GM21529 (cell line): ENCODE data around the gene STK24.
A peak's percentile ranks its signal among the peaks of the same experiment; 100 is the strongest.

Source experiments
- ATAC-seq: cut with Tn5 transposase; IDR thresholded peaks from one replicate; pipeline ENCODE4 v1.9.1; 2021; ENCODE audit not compliant: unreplicated experiment

STK24 gene

GRCh38 chr13:98557937-98558792 lies 18.7 kb downstream of the STK24 start:
- no peak for ATAC-seq

- ATAC-seq, result no peak
Observed at GRCh38 chr13:98556968-98557631, 19.8 kb downstream of the STK24 start.

- ATAC-seq, result no peak
Observed at GRCh38 chr13:98556142-98556816, 20.6 kb downstream of the STK24 start.

GRCh38 chr13:98549728-98550317 lies 27.1 kb downstream of the STK24 start:
- peak; percentile 80 for ATAC-seq

DNA sequence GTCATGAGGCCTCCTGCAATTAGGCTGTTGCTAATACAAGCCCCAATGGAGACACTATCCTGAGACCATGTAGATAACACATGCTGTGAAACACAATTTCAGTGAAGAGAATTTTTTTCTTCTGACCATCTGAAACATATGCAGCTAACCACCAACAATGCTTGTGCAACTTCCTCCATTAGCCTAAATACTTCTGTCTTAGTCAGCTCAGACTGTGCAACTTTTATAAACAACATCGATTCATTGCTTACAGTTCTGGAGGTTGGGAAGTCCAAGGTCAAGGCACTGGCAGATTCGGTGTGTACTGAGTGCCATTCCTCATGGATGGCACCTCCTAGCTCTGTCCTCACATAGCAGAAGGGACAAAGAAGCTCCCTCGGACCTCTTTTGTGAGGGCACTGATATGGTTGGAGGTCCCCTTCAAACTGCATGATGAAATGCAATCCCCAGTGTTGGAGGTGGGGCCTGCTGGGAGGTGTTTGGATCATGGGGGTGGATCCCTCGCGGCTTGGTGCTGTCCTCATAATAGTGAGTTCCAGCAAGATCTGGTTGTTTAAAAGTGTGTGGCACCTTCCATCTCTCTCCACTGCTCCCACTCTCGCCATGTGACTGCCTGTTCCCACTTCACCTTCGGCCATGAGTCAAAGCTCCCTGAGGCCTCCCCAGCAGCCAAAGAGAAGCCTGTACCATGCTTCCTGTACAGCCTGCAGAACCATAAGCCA lies 27.7 kb downstream of the STK24 start:
- no peak for ATAC-seq

GRCh38 chr13:98548230-98548629 lies 28.7 kb downstream of the STK24 start:
- no peak for ATAC-seq

DNA sequence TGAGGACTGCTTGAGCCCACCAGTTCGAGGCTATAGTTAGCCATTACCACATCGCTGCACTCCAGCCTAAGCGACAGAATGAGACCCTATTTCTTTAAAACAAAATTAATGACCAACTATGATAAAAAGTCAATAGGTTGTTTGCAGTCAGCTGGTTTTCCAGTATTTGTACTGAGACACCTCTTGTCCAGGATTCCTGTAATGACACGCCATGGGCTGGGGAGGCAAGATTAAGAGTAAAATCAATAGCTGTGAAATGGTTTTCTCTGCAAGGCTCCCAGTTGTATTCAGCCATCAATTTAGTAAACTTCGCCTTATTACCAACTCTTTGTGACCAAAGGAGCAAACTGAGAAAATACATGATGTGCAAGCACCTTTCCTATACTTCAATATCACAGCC lies 29.5 kb downstream of the STK24 start:
- ATAC-seq, result no peak

GRCh38 chr13:98546402-98546801 lies 30.5 kb downstream of the STK24 start:
- ATAC-seq, result no peak

- ATAC-seq, result no peak
Observed at GRCh38 chr13:98544104-98544710, 32.7 kb downstream of the STK24 start.

- no peak for ATAC-seq
Observed at GRCh38 chr13:98543378-98544103, 33.4 kb downstream of the STK24 start.

- ATAC-seq, result peak; percentile 51
Observed at GRCh38 chr13:98542568-98543377, 34.1 kb downstream of the STK24 start.

GRCh38 chr13:98541701-98542203 lies 35.2 kb downstream of the STK24 start:
- ATAC-seq, result no peak

DNA sequence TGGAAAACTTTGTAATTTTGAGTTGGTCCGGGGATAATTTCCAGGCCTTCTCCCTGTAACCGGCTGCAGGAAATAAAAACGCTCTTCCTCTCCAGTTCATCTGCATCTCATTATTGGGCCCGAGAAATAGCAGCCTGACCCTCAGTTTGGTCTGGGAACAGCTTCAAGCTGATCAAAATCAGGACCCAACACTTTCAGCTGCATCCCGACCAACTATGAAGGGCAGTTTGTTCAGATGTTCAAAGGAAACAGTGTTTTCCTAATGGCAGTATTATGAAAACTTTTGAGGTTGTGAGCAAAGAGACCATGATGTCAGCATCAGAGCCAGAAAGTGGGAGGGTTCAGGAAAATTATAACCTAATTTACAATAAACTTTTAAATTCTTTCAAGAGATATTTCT lies 35.7 kb downstream of the STK24 start:
- ATAC-seq, result no peak

- no peak for ATAC-seq
Observed at GRCh38 chr13:98540476-98540875, 36.4 kb downstream of the STK24 start.

DNA sequence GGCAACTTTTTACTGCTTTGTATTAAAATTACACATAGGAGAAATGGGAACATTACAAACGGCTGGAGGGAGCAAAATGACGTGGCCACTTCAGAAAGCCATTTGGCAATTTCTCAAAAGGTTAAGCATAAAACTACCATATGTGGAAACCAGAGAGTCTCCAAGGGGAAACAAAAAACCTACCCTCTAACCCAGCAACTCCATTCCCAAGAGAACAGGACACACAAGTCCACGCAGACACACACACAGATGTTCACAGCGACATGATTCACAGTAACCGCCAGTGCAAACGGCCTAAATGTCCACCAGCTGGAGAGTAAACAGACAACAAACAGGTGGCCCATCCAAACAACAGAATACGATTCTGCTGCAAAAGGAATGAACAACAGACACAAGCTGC lies 37.2 kb downstream of the STK24 start:
- ATAC-seq, result no peak

GRCh38 chr13:98538876-98539275 lies 38.0 kb downstream of the STK24 start:
- ATAC-seq, result no peak

DNA sequence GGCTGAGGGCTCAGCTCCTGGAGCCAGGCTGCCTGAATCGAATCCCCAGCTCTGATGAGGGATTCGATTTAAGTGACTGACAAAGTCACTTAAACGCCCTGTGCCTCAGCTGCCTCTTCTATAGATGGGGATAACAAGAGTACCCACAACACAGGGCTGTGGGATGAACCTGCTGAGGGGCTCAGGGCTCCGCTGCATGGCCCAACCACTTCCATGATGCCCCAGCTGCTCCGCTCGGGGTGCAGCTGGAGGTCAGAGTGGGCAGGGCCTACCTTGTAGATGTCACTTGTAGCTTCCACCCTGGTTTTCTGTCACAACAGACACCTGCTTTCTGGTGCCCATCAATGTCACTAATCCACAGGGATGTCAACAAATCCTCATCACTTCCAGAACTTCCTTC lies 39.2 kb downstream of the STK24 start:
- ATAC-seq, result no peak

- no peak for ATAC-seq
Observed at GRCh38 chr13:98537306-98537705, 39.6 kb downstream of the STK24 start.

- ATAC-seq, result no peak
Observed at GRCh38 chr13:98536729-98537128, 40.2 kb downstream of the STK24 start.
